Forelimb muscle (tissue), 1 donor: ENCODE results near the gene CLIC5. TPM values are rescaled to one million over a fixed set of nuclear protein-coding genes. Genes with fewer than 3 reads are reported as not detected.

Experiments used
- DNase-seq: peaks from one replicate; pipeline ENCODE4 v3.0.0-alpha.2; 2013; ENCODE audit warnings: low read depth
- polyA plus RNA-seq: library from polyadenylated mRNA; unstranded; fragments of 120-200 nt; gene quantifications from one replicate; pipeline ENCODE4 v1.2.1, GENCODE V29; 2013; ENCODE audit not compliant: insufficient read length

The CLIC5 gene
- polyA plus RNA-seq, 1 donor, result 17.6 TPM

- DNase-seq, result no peak
Measured at GRCh38 chr6:45895569-45895968, 120.1 kb downstream of the CLIC5 start.

GRCh38 chr6:45892696-45893245 is 122.9 kb downstream of the CLIC5 start:
- no peak for DNase-seq

DNA sequence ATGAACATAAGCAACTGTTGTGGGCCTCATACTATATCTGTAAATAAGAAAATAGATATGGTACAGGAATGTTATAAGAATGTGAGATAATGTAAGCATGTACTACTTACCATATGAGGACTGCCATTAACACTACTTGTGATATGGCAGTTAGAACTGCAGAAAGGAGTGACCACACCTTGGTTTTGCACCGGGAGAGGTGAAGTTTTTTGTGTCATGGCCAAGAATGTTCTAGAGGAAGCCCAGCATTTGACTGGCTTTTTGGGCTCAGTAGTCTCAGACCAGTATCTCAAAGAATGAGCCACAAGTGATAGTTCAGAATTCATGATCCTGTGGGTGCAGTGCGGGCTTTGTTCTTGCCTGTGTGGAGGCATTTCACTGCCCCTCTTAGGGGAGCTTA is 123.5 kb downstream of the CLIC5 start:
- DNase-seq, result no peak

DNA sequence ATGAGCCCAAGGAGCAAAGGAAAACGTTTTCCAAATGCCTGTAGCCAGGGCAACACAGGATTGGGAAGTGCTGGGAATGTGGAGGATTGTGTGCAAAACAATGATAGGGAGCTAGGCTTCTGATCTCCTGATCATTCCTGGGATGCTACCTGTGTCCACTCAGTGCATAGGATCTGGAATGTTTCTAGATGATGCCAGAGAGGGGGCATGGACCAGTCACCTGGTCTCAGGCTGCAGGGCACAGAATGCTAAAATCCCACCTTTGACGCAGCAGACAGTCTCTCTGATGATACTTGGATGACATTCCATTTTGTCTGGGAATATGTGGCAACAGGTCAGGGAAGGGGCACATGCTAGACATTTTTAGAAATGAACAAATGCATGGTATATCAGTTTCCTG is 128.9 kb downstream of the CLIC5 start:
- no peak for DNase-seq

DNA sequence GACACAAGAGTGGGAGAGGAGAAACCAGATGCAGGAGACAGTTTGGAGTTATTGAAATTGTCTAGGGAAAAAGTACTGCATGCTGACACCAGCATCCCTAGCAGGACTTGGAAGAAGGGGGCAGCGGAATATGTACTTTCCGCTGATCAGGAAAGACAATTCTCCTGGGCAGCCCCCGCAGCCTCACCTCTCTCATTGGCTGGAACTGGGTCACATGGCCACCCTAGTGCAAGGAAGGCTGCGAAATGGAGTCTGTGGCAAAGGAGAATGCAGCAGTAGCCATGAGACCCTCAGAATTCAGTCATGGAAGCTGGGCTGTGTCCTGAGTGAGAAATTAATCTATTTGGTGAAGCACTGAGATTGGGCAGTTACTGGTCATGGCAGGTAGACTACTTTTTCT is 131.3 kb downstream of the CLIC5 start:
- no peak for DNase-seq

- no peak for DNase-seq
Measured at GRCh38 chr6:45882671-45883070, 133.0 kb downstream of the CLIC5 start.

DNA sequence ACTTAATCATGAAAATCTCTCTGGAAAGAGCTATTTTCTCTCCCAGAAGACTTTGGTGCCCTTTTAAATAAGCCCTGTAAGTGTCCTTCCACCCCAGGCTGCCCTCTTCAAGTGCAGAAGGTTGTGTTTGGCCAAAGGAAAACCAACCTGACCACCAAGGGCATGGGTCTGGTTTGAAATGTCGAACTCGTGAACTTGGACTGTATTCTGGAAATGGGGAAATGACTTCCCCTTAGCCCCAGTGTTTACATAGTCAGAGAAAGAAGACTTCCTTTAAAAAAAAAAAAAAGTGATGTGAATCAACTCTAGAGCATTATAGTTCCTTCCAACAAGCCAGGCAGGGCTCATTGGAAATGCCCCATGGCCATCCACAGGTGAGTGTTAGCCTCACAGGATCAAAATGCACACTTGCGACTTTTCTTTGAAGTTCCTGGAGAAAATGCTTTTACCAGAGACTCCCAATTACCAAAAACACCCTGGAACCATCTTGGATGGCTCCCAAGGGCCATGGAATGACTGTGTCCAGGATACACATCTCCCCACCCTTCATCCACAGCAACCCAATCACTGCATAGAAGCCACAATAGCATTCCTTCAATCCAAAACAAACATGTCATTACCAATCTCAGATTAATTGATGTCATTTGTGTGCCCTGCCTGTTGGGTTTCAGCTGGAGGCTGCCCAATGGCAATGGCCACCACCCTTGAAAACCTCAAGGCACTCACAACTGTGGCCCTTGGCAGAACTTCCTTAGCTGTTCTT is 133.8 kb downstream of the CLIC5 start:
- no peak for DNase-seq

GRCh38 chr6:45880676-45881075 is 135.0 kb downstream of the CLIC5 start:
- DNase-seq, result no peak

GRCh38 chr6:45880159-45880558 is 135.5 kb downstream of the CLIC5 start:
- DNase-seq, result no peak

DNA sequence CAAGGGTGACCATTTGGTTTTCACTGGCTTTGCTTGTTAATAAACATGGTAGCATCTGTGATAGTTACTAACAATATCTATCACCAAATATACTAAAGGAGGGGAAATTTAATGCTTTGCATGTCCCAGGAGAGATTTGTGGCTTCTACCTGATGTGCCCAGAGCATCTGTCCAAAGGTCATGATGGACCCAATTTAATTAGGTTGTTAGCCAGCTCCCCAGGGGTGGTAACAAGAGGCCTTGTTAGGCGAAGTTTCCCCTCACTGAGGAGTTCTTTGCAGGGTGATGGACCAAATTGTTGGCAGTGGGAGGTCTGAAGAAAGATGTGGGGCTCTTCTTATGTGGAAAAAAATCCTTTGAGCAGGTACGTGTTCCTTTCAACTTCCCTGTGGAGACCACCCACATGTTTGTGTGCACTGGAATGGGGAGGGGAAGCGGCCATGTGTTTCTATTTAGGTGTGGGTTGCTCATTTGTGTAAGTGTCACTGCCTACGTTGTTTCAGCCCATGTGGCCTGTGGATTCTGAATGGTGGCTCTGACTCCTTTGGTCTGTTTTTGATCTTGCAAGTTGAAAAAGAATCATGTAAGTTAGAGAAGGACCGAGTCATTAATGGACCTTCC is 137.6 kb downstream of the CLIC5 start:
- DNase-seq, result no peak

DNA sequence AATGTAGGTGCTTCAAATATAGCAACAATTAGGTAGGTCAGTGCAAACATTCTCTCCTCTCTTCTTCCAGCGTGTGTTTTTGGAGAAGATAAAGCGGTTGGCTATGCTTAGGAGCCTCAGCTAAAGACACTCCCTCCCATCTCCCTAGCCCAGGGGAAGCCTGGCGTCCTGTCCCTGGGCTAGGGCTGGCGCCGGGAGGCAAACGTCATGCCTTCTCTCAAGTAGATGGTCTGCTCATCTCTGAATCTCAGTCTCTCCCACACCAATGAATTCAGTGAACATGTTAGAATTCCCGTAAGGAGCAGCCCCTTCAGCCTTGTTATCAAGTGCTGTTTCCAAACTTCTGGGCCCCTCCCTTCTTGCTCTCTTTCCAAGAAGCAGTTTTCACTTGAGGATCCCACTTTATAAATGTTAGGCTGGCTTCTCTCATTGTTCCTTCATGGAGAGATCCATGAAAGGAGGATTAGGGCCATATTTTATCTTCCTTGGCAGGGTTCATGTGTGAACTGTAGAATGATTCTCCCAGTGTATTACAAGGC is 142.8 kb downstream of the CLIC5 start:
- DNase-seq, result no peak

DNA sequence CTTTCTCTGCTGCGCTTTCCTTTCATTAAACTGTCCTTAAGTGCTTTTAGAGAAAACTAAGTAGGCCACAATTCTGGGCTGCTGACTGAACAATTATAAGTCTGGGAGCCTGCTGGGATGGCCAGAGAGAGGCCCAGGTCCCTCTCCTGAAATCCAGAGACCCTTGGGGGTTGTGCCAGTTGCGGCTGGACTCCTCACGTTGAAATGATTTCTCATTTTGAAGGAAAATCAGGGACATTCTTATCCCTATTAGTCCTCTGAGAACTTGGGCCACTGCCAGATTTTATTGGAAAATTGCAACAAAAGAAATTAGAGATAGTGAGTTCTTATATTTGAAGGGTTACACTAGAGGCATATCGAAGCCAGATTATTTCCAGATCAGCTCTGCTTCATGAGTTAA is 145.1 kb downstream of the CLIC5 start:
- no peak for DNase-seq

DNA sequence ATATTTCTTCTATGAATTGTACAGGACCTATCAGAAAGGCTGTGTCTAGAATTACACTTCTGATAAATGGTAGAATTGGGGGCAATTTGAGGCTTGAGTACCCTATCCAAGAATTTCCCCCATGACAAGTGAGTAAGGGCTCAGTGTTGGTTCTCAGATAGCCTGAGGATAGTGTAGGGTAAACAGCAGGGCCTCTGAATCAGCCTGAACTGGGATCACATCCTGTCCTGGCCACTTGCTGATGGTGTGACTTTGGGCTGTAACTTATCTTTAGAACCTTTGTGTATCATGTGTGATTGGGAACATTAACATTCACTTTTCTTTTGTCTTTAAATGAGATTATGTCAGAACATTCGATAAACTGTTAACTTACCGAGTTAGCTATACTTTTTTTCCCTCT is 151.0 kb downstream of the CLIC5 start:
- DNase-seq, result no peak

DNA sequence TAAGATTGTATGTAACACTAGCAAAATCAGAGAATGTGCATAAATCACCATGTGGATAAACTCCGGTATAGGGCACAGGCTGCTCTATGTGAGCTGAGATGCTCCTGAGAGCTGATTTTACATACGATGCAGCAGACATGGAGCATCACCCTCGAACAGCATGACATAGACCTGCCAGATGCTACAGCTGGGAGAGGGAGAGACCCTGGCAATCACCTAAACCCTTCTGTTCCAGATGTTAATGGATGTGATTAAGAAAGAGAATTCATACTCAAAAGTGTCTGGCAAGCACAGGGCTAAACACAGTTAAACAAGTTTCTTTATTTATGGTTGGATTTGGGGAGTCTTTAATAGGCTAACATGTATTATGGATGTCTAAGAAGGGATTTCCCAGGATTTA is 157.0 kb downstream of the CLIC5 start:
- DNase-seq, result no peak

GRCh38 chr6:45857827-45858226 is 157.8 kb downstream of the CLIC5 start:
- DNase-seq, result no peak

DNA sequence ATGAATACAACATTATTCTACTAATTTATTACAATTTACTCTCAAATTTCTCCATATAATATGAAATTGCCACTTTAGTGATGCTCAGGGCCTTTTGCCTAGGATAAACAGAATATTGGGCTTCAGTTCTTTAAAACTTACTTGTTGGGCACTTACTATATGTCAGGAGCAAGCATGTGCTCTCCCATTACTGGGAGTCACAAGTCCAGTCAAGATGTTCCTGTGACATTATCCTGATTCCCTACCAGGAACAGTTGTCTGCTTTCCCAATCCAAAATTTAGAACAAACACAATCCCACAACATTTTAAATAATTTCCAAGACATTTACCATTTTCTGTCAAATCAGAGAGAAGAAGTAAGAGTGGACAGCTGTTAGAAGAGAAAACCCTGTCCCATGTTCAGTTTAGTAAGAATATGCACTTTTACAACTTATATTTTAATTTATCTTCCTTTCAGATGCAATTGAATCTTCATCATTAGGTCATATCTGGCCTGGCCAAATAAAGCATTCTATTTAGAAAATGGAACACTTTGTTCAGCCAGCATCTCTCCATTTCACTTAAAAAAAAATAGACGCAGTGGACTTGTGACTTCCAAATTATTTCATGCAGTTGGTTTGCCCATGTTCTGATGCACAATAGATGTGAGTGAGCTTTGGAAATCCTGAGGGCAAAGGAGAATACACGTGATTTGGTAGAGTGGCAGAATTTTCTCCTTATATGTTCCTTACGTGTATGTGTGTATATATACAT is 159.8 kb downstream of the CLIC5 start:
- DNase-seq, result no peak

DNA sequence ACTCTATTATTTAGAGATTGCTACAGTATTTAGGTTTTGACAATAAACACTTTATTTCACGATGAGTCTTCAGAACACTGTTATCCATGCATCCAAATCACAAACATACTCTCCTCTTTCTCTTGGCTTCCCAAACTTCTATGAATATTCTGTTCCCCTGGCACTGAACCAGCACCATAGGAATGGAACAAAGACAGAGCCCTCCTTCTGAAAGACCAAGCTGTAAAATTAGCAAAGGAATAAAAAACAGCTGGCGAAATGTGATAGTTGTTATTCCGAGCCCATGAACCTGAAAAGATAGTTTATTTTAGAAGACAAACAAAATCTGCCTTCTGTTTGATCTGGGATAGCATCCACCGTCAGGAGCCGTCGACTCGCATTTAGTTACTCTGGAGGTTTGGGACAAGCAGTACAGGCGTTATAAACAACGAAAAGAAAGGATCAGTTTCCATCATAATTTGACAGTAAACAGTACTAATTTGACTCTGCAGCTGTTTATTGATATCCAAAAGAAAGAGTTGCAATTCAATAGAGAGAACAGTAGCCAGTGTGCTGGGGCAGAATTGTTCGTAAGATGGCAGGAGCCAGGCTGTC is 161.4 kb downstream of the CLIC5 start:
- DNase-seq, result no peak

GRCh38 chr6:45851034-45851400 is 164.6 kb downstream of the CLIC5 start:
- DNase-seq, result no peak

GRCh38 chr6:45850378-45851033 is 165.2 kb downstream of the CLIC5 start:
- no peak for DNase-seq

GRCh38 chr6:45845567-45845966 is 170.1 kb downstream of the CLIC5 start:
- DNase-seq, result no peak

DNA sequence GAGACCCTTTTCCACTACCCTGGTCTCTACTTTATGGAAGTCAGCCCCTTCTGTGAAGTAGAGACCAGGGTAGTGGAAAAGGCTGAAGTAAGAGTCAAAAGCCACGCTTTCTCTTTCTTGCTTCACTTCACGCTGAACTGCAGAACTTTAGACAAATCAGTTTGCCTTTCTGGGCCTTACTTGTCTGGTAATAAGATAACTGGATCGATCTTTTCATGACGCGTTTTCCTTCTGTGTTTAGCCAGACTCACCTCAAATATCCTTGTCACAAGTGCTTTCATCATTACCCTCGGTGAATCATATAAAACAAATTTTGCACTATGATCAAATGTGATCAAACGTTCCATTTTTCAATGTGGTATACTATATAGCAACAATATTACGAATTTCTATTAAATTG is 170.7 kb downstream of the CLIC5 start:
- DNase-seq, result no peak
